ENCODE results near the gene TICRR.

Gene TICRR

GRCh38 chr15:89657686-89658200 lies 82.5 kb downstream of the TICRR start:
- DNase-seq: no peak

GRCh38 chr15:89659295-89659694 lies 84.0 kb downstream of the TICRR start:
- DNase-seq: no peak

DNA sequence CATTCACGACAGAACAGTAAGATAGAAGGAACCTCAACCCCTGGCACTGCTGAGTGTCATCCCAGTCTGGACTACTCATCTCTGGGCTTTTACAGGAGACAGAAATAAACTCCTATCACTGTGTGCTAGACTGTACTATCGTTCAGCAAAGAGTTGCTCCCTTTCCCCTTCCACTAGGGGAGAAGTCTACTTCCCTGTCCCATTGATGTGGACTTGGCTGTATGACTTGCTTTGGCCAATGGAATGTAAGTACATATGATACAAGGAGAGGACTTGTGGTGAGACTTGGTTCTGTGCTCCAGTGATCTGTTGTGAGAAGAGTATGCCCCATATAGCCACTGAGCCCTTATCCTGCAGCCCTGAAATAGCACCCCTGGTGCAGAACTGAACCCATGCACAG lies 85.3 kb downstream of the TICRR start:
- no peak for DNase-seq

- DNase-seq: no peak
These were observed 87.8 kb downstream of the TICRR start for GRCh38 chr15:89662893-89663626.

- DNase-seq: no peak
These were observed 89.4 kb downstream of the TICRR start for GRCh38 chr15:89664441-89665350.

DNA sequence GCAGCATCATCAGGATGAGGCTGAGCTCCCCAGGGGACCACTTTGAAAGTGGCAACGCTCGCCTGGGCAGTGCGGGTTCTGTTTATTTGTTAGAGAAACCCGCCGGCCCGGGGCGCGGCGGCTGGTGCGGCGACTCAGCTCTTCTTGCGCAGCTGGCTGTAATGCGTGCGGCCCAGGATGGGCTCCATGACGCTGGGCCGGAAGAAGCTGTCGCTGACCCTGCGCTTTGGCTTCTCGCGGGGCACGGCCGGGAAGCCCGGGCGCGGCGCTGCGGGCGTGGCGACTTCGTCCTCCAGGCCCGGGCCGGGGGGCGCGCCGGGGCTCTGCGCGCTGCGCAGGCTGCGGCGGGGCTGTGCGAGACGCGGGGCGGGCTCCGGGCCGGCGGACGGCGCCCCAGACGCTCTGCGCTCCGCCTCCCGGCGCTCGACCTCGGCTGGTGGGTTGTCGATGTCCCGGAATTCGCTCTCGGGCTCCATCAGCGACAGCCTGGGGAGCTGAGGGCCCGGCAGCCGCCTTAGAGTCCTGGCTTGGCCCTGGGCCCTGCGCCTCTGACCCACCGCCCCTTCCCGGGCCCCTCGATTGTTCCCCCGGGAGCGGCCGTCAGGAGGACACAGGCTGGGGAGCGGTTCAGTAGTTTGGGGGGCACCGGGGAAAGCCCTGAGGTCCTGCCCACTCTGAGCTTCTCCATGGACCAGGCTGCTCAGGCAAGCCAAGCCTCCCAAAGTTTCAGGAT lies 90.3 kb downstream of the TICRR start:
- DNase-seq: no peak

DNA sequence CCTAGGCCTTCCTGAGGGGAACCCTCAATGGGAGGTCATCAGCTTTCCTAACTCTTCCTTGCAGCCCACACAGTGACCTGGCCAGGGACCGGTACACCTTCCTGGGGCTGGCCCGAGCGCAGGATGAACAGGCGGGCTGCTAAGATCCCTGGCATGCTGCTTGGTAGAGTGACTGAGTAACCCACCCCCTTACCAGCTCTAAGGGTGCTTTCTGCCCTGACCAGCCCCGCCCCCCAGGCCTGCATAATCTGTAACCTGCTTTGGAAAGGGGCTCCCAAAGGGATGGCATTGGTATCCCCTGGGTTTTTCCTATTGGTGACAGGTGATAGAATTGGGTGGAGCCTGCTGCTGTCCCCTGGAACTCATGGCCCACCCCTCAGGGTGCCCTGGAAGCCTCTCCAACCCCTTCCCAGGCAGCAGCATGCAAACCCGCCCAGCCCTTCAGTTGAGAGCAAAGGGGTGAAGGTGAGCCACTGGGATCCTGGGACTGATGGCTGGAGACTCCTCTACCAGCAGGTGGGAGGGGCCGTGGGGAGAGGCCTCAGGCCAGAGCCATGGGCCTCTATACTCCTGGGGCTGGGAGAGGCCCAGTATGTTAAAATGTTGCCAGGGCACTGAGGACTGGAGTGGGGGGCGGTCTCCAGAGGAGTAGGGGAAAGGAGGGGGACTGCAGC lies 91.1 kb downstream of the TICRR start:
- DNase-seq: no peak

- DNase-seq: no peak
These were observed 91.8 kb downstream of the TICRR start for GRCh38 chr15:89666858-89667705.

GRCh38 chr15:89667706-89667960 lies 92.4 kb downstream of the TICRR start:
- no peak for DNase-seq

DNA sequence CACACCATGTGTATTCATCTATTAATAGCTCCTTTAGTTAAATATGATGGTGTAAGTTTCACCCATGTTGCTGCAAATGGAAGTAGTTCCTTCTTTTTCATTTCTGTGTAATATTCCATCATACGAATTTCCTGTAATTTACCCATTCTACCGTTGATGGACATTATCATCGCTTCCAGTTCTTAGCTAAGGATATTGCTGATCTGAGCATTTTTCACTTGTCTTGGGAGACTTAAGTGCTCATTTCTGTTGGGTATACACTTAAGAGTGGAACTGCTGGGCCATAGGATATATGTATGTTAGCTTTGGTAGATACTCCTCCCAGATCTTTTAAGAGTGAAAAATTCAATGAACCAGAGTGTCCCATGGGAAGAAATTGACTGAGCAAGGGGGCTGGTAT lies 92.9 kb downstream of the TICRR start:
- DNase-seq: no peak

- no peak for DNase-seq
These were observed 94.1 kb downstream of the TICRR start for GRCh38 chr15:89669309-89669865.

DNA sequence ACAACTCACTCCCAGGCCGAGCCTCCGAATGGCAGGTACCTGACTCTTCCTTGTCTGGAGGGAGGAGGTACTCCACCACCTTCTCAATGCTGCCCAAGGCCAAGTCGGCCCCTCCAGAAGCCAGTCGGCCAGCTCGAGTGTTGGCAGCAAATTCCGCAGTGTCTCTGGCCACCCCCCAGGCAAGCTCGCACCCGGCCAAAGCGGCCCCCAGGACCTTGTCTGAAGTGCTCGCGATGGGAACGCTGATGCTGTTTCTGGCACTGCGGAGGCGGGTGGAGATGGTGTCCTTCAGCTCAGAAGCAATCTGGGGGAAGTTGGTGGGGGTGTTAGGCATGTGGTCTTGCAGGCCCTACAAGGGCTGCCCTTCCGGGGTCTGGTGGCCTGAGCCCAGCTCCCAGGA lies 94.7 kb downstream of the TICRR start:
- no peak for DNase-seq

- no peak for DNase-seq
These were observed 95.8 kb downstream of the TICRR start for GRCh38 chr15:89670971-89671560.

GRCh38 chr15:89671687-89672086 lies 96.4 kb downstream of the TICRR start:
- no peak for DNase-seq

DNA sequence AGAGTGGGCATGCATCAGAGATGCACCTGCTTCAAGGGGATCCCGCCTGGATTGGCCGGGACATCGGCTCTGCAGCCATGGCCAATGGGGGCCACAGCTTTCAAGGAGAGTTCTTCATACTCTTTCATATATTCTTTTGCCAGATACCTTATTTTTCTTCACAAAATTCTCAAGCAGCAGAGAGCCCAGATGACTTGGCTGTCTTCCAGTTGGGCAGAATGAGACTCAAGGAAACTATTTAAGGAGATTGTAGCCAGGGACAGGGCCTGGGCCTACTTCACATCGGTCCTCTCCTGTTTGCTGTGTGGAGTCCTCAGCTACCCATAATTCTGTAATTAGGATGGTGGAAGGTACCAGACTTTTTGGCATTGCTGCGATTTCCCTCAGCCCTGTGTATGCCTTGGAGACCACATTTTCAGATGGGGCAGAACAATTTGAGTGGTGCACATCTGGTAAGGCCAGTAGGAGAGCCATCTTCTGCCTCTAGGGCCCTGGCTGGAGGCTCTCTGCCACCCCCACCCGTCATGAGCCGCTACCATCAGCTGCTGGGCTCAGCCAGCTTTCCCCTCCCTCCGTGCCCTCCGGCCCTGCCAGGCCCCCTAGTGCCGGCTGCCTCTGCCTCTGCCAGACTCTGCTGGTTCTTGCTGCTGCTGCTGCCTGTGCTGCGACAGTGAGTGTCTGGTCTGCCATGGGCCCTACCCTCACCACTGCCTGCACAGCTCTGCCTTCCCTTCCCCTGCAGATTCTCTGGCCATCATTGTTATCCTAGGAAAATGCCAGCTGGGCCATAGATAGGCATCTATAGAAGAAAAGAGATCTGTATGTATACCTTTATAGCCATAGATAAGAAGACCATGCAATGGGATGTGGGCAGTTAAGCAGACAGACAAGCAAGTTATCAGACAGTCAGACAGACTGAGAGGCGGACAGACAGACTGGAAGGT lies 97.2 kb downstream of the TICRR start:
- DNase-seq: no peak

DNA sequence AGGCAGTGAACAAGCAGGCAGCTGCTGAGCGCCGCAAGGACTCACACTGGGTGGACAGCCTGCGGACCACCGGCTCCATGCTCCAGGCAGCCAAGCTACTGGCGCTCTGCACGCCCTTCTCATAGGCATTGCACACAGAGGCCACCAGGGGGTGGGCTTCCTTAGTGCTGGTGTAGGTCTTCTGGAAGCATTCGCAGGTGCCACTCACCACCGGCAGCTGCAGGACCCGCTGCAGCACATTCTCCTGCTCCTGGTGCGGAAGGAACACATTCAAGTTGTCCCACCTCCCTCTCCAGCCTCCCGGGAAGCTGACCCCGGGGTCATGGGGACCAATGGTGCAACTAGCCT lies 97.9 kb downstream of the TICRR start:
- DNase-seq: no peak

DNA sequence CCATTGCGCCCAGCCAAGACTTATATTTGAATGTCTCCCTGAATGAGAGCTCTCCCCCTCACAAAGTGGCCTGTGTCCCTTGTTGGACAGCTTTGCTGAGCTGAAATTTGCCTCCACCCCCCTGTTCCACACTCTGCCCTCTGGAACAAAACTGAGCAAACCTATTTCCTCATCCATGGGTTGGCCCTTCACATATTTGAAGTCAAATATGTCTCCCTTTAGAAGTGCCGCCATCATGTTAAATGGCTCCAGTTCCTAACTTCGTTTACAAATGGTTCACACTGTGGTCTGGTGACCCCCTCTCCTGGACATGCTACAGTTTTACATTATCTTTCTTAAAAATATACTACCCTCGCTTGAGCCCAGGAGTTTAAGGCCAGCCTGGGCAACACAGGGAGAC lies 99.3 kb downstream of the TICRR start:
- DNase-seq: no peak

- no peak for DNase-seq
These were observed 100.3 kb downstream of the TICRR start for GRCh38 chr15:89675606-89676005.

DNA sequence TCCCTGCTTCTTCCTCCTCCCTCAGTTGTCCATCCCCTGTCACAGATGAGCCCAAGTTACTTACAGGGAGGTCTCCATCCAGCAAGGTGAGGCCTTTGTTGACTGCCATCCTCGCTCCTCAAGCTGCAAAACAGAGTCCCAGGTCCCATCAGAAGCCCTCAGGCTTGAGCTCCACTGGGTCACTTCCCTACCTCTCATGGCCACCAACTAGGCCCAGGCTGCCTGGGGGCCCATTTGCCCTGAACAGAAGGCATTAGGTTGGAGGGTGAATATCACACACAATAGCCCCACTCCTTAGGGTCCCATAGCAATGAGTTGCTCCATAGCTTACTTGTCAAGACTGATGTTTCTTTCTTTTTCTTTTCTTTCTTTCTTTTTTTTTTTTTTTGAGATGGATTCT lies 102.1 kb downstream of the TICRR start:
- no peak for DNase-seq

All from DMS153 (cell line).